SK-N-SH (cell line): ENCODE data around the gene CPSF6.

Experiments
- CTCF ChIP-seq: fragments of 200-600 bp; sonication (generic); IDR thresholded peaks from 2 replicates; pipeline ENCODE4 v1.6.1; 2017; ENCODE audit warnings: antibody characterized with exemption, mild to moderate bottlenecking, moderate library complexity
- NRF1 ChIP-seq: IDR thresholded peaks from 2 replicates; pipeline ENCODE4 v1.6.1; 2012; ENCODE audit warnings: low read depth, mild to moderate bottlenecking, low read length
- RFX5 ChIP-seq: IDR thresholded peaks from 2 replicates; pipeline ENCODE4 v1.6.1; 2012; ENCODE audit warnings: mild to moderate bottlenecking, improper control_type of control experiment, low read length
- RXRA ChIP-seq: IDR thresholded peaks from 2 replicates; pipeline ENCODE4 v1.4.0; 2012; ENCODE audit warnings: low read depth, mild to moderate bottlenecking, borderline replicate concordance
- SIN3A ChIP-seq: IDR thresholded peaks from 2 replicates; pipeline ENCODE4 v1.6.1; 2012; ENCODE audit warnings: low read depth, mild to moderate bottlenecking, low read length, moderate library complexity, borderline replicate concordance
- TAF1 ChIP-seq: IDR thresholded peaks from 2 replicates; pipeline ENCODE4 v1.6.1; 2012; ENCODE audit warnings: low read depth, mild to moderate bottlenecking, low read length, moderate library complexity, borderline replicate concordance

- no peak for TF ChIP-seq CTCF
- TF ChIP-seq NRF1 = no peak
- TF ChIP-seq RFX5 = no peak
- no peak for TF ChIP-seq RXRA
- no peak for TF ChIP-seq SIN3A
- no peak for TF ChIP-seq TAF1
Measured at GRCh38 chr12:69278814-69279782, 39.7 kb downstream of the CPSF6 start.
